Activated T-cell treated with anti-CD3 and anti-CD28 coated beads for 24 hours (primary cell): Measurements from ENCODE around the gene OSCP1.

ENCODE experiments used
- DNase-seq: peaks from one replicate; pipeline ENCODE4 v3.0.0-alpha.2; 2020; ENCODE audit warnings: low read depth

Gene OSCP1

DNA sequence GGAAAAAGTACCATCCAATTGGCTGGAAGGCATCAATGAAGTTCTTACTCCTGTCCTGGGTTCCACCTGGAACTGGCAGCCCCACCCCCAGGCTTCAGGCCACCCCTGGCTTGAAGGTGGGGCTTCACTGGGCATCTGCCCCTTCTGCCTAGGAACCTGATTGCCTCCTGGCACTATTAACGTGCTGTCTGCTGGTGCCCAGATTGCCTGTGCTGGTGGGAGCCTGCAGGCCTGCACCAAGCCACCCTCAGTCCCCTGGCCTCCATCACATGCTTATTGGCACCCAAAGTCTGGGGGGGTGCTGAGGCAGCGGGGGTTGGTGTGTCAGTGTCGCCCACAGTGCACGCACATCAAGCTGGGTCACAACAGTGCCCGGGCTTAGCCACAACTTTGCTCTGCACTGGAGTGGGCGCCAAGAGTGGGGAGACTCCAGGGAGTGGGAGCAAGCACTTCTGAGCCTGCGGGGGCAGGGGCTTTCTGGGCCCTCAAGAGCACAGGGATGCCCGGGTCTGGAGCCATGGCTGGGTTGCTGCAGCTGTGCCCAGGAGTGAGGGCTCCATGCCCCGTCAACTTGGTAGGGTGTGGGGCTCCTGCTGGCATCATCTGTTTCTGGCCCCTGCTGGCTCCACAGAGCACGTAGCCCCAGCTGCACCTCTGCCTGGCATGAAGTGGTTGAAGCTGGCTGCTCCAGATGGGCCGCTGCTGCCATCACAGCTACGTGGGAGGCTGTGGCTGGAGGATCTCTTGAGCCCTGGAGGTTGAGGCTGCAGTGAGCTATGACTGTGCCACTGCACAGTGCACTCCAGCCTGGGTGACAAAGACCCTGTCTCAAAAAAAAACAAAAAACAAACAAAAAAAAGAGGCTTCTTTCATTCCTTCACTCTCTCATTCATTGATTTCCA, 48.4 kb downstream of the OSCP1 start:
- no peak for DNase-seq

DNA sequence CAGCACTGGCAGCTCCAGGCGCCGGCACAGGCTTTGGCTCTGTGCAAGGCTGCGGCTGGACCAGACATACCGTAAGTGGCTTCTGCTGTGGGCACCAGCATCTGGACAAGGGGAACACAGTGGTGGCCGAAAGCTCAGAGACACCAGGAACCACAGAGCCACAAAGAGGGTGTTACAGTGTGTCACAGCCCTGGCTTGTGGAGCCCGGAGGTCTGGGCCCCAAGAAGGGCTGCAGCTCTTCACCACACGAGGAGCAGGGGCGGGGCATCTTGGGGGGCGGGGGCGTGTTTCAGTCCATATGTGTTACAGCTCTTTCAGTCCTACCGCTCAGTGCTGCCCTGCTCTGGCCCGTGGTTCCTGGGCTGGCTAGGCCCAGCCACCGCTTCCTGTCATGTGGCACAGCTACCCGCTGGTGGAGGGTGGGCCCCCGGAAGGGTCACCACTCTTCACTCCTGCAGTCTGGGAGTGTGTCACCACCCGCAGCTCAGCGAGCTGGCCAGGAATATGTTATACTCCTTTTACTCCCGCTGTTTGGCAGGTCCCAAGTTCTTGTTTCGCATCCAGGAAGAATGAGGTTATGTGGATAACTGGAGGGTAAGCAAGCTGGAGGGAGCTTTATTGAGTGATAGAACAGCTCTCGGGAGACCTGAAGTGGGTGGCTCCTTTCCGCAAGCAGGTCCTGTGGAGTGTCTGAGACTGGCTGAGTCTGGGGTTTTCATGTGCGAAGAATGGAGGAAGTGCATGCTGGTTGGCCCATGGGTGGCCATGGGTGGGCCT, 49.2 kb downstream of the OSCP1 start:
- peak; percentile 57 for DNase-seq

DNA sequence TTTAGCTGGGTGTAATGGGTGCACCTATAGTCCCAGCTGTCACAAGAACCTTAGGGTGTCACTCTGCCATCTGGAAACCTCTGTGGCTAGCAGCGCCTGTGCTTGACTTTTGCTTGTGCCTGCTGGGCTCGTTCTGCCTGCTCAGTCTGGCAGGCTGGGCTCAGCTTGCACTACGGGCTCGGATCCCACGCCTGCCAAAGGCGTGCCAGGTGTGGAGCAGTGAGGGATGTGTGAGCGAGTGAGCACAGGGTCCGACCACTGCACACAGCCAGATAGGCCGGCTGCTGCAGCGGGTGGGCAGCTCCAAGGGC, 49.8 kb downstream of the OSCP1 start:
- DNase-seq = no peak

DNA sequence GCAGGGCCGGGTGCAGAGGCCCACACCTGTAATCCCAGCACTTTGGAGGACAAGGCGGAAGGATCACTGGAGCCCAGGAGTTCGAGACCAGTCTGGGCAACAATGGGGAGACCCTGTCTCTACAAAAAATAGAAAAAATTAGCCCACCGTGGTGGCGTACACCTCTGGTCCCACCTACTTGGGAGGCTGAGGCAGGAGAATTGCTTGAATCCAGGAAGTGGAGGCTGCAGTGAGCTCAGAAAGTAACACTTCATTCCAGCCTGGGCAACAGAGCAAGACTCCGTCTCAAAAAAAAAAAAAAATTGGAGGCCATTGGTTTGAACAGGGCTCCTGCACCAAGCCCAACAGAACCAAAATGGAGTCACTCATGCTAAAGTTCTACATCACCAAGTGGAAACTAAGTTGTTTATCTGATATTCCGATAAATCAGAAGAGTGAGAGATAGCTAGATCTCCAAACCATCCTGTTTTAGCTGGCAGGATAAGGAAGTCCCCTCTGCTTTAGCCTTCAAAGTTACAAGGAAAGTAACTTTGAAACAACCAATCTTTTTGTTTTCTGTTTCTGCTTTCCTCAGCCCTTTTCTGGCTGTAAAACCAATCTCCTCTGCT, 51.8 kb downstream of the OSCP1 start:
- no peak for DNase-seq

DNA sequence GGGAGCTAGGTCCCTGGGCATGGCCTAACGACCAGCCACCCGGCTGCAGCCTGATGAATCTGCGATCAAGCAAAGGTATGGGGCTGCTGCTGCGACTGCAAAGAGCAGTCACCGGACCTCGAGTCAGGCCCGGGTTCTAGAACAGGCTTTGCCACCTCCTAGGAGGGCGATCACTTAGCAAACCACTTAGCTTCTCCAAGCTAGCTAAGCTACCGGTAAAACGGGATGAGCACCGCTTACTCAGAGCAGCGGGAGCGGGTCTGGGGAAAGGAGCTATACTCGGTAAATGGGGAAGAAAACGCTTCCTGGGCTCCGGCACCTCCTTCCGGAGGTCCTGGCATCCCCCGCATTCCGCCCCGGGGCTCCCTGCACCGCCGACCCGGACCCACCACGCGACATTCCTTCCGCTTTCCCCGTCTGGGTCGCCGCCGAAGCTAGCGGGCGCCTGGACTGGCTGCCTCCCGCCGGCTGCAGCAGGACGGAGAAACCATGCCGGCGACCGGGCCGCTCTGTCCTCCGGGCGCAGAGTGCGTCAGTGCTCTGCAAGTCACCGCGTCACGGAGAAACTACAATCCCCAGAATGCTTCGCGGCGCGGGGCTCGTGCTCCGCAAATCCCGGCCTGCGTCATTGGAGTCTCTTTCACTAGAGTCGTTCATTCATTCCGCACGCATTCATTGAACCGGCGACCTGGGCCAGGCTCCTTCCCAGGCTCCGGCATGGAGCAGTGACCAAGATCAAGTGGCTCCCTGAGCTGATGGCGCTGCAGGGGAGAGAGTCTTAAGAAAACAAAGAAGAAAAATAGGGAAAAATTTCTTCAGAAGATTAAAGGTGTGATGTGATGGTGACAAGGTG, 52.6 kb downstream of the OSCP1 start, which contains the start of gene LSM10:
Gene LSM10 (minus strand): TSS at position 531 of the 853 bp plus-strand sequence. CDS start 3,779 bp downstream, outside the sequence.
- DNase-seq = peak; percentile 87

DNA sequence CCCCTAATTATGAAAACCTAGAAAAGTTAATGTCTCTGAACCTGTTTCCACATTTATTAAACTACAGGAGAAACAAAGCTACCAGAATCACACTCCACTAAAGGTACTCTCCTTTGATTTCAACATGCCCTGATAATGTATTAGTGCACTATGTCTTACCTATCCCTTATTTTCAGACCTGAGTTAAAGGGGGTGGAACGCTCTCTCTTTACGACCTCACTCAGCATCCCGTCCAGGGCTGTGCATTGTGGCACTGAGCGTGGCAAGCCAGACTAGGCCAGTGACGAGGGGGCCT, 53.2 kb downstream of the OSCP1 start:
- no peak for DNase-seq

DNA sequence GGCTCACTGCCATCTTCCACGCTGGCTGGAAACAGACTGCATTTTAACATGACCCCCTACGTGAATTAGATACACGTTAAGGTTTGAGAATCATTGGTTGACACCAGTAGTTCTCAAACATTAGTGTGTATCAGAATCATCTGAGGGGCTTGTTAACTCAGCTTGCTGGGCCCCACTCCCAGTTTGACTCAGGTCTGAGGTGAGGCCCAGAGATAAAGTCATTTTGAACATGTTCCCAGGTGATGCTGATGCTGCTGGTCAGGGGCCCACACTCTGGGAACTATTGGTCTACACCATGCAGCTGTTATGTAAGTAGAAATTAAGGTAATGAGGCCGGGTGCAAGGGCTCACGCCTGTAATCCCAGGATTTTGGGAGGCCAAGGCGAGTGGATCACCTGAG, 53.9 kb downstream of the OSCP1 start:
- no peak for DNase-seq

DNA sequence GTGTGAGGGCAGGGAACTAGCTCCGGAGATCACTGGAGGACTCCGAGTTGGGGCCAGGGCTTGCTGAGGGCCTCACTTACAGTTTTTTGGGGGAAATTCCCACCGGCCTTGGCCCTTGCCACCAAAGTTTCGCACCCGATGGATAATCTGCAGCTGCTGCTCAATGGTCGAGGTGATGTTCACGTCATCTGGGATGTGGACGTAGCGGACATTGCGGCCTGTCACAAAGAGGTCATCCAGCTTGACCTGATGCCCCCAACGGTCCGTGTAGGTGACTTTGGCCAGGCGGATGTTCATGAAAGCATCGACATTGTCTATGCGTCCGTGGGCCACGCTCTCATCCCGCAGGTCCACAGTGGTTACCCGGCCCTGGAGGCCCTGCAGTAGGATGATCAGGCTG, 56.6 kb downstream of the OSCP1 start:
- no peak for DNase-seq

DNA sequence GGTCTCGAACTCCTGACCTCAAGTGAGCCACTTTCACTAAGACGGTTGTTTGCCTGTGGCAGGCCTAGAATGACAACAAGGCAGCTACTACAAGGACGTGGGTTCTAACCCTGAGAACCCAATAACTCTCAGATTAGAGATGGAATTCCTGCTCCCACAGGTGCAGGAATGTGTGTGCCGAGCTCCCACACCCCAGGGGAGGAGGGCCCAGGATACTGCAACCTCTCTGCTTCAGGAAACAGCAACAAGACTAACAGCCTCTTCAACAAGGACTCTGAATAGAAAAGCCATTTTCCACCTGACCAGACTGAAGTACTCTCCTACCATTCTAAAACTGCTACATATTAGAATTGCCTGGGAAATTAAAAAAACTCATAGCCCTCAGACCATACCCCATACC, 57.4 kb downstream of the OSCP1 start:
- no peak for DNase-seq

DNA sequence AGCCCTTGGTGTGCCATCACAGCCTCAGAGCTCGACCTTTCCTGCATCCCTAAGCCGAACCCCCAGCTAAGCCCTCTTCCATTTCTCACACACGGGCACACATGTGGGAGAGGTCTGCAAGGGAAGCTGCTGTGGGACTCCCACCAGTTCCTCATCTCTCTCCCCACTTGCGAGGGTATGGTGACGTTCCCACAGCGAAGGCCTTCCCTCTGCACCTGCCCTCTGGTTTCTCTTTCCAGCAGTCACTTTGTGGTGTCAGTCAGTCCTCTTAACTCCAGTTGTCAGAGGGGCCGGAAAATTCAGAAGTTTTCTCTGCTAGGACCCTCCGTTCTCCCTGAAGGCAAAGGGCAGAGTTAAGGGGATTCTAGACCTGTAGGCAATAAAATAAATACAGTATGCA, 59.0 kb downstream of the OSCP1 start:
- DNase-seq = no peak

DNA sequence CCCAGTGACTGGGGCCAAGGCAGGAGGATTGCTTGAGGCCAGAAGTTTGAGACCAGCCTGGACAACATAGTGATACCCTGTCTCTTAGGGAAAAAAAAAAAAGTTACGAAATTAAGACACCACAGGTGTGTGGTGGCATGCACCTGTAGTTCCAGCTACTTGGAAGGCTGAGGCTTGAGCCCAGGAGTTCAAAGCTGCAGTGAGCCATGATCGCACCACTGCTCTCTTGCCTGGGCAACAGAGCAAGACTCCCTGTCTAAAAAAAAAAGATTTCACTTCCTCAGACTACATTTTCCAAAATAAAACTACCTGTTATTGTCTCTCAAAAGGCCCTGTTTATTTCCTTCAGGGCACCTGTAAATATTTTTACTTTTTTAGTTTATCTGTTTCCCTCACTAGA, 59.8 kb downstream of the OSCP1 start:
- no peak for DNase-seq

DNA sequence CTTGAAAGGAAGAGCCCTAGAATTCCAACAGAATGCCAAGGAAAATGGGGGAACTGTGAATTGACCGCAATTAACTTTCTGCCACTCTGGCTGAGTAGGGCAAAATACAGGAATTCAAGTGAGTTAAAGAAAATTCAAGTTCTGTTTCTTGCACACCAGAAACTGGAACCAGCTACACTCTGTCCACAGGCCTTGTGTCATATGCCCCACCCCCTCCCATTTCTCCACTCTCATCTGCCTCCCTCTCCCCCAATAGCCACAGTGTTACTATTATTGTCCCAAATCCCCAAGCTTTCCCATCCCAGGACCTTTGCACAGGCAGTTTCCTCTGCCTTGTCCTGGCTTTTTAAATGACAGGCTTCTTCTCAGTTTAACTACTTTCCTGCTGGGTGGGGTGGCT, 60.3 kb downstream of the OSCP1 start:
- no peak for DNase-seq

DNA sequence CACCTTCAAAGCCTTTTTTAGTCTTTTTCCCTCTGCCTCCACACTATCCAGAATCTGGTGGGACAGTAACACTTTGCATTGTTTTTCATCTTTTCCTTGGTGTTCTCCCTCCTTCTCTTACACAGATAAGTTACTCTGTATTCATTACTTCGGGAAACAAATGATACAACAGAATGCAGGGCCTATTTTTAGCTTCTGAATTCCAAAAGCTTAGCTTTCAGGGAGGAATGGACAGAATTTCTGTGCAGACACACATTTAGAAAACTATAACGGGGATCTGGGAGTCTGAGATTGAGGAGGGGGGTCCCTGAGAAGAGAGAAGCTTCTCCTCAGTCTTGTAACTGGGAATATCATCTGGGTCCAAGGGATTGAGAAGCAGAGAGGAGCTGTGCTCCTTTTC, 61.0 kb downstream of the OSCP1 start:
- no peak for DNase-seq

DNA sequence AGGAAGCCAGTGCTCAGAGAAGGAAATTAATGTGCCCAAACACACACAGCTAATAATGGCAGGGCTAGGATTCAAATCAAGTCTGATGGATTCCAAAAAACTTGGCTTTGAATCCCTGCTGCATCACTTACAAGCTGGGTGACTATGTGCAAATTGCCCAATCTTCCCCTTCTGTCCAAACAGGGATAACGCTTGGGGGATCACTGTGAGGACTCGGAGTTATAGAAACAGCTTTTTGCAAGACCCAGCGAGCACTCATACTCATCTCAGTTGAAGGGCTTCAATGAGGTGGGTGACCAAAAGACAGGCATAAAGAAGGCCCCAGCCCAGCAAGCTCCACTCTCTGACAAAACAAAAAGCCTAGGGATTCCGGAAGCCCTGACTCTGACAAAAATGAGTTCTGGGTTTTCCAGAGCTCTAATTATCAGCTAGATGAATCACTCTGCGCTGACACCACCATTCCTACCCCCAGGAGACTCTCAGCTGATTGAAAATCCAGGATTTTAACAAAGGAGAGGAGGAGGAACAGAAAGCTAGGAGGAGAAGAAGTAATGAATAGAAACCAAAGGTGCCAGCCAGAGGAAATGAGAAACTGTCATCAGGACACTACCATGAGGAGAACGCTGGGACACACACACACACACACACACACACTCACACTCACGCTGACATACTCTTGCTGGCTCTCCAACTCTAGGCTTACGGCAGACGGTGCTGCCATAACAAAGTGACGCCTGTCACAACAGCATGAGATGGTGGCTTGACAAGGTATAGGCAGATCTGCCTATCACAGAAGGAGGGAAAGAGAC, 62.9 kb downstream of the OSCP1 start:
- DNase-seq = no peak

DNA sequence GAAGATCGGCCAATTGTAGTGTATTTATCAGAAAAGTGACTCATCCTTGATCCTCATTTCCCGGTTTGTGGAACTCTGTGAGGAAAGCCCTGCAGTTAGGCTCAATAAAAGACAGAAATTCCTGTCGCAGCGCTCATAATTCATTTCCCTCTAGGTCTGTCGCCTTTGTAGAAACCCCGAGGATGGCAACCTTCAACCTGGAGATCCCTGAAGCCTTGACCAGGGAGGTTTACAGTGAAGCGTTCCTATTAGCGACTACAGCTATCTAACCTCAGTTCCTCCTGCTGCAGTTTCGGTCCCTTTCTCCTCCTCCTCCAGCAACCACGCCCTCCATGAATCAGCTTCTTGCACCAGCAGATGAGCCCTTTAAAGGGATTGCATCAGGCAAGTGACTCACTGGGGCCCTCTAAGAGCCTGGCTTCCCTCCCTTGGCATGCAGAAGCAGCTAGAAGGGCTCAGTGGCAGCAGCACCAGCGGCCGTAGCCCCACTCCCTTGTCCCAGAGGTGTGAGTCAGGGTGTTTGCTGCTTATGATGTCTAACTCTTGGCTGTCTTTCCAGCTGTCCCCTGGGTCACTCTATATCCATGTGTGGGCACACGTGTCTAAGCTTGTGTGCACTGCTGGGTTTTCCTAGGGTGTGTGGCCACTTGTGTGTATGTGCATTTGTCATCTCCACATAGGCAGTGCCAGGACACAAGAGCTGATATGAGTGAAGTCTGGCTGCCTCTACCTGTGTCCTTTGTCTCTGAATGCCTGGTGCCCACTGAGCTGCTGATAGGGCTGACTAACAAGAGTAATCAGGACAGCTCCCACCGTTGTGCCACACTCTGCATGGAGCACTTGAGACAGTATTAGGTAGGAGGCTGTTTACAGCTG, 63.7 kb downstream of the OSCP1 start:
- DNase-seq = peak; percentile 86

DNA sequence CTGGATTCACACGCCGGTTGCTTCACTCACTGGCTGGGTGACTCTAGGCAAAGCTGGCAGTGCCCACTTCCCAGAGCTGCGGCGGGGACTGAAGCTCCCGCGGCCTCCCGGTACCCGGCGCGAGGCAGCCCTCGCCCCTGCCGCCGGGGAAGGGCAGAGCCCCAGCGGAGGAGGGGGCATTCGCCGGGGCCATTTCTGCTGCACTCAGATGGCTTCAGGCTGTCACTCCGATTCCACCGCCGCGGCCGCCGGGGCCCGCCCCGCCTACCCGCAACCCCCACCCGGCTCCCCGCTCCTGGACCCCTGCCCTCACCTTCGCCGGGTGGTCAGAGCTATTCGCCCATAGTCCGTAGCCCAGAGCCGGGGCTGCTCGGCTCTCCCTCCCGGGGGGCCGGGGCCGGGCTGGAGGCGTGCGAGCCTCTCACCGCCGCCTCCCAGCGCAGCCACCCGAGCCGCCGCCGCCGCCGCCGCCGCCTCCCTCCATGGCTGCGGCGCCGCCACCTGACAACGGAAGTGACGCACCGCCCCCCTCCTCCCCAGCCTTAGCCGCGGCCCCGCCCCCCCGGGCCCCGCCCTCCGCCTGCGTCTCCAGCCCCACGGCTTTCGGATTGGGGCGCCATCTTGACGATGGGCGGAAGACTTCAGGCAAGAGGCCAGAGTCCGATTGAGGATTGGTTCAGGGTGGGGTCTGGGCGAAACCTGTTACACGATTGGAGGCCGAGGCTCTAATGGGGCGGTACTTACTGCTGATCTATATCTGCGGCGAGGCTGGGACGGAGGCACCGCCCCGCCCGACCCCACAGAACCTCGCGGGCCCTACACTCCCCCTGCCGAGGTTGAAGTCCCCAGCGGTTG, 64.6 kb downstream of the OSCP1 start, which contains the start of gene STK40:
Gene STK40 (minus strand): TSS at position 515 of the 855 bp plus-strand sequence. CDS start 24,592 bp downstream, outside the sequence.
- DNase-seq = peak; percentile 97

DNA sequence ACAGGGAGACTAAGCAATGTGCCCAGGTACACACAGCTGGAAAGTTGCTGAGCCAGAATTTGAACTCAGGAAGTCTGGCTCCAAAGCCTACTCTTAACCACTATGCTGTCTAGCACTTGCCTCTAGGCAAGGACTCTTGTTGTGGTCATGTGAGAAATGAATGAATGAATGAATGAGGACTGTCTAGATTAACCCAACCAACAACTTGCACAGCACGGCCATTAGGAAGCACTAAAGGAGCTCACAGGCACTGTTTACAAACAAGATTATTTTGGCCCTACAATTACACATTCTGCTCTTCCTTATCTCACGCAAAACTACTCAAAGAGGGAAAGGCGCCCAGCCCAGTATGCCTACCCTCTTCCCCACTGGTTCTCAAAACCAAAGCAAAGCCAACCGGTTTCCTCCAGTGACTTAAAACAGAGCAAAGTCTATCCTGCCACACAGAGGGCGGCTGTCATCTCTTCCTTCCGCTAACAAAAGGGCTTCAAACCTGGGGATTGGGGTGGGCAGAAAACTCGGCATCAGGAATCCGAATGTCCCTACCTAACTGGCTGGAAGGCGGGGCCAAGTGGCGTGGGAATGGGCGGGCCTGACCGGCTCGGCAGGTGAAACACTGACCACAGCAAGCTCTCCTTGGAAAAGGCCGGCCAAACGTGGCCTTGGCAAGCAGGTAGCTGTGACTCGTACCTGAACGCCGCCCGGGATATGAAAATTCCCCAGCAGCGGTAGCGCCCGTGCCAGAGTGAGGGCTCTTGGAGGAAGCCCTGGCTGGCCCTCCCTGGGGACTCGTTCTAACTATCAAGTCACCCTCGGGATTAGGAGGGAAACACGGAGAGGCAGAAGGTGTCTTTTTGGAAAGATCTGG, 65.5 kb downstream of the OSCP1 start:
- no peak for DNase-seq

DNA sequence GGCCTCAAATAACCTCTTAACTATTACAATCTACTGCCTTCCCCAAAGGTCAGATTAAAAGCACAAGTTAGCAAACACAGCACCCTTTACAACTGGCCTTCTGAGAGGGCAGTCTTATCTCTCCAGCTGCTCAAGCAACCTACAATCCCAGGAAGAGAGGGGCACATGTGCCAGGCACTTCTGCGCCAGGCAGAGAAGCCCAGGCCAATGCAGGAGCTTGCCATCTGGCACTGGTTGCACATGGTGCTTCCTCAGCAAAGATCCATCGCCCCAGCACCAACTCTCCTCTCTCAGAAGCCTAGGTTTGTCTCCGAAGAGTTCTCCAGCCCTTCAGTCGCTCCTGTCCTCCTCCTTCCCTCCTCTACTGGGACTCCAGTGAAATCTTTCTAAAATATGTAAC, 67.0 kb downstream of the OSCP1 start:
- DNase-seq = no peak
